ENCODE data around the gene ABCB6.
A peak's percentile ranks its signal among the peaks of the same experiment; 100 is the strongest.
"Not testable (repeated sequence)": the region's sequence is repeated elsewhere in the genome, so short reads cannot be mapped to it uniquely, and the experiment has no call there.

Gene ABCB6

DNA sequence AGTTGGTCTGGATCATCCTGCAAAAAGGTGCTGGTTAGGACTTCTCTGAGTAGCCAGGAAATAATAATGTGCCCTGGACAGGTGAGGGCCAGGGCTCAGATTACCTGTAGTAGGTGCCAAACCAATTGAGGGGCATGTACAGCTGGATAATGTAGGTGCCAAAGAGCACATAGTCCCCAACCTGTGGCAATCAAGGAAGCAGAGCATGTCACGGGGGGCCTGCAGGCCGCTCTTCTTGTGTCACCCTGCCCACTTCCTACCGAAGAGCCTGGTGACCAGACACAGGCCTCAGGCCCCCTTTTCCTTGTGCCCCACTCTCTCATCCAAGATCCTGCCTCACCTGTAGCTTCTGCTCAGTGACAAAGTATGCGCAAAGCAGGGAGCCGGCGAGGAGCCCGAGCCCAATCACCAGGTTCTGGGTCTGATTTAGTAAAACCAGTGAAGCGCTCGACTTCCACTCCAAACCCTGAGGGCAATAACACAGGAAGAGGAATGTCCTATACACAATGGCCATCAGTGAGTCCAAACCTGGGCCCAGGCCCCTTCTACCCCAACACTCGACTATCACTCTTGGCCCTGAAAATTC lies 5.2 kb downstream of the ABCB6 start:
- DNase-seq (ENCODE audit: low read depth in 3 of 3): no peak

DNA sequence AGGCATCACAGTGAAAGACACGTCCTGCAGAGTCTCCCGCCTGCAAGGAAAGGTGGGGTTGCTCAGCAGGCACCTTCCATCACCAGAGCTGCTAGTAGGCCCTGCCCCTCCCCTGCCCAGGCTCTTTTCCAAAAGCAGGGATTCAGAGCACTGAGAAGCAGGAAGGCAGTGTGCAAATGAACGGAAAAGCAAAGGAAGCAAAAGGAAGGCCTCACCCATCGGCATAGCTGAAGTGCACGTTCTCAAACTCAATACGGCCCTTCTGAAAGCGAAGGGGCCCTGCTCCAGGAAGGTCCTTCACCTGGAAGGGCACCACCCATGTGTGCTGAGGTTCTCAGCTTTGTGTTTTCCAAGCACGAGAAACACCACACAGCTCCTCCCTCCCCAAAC lies 5.7 kb downstream of the ABCB6 start:
- DNase-seq (ENCODE audit: low read depth in 3 of 3): no peak

DNA sequence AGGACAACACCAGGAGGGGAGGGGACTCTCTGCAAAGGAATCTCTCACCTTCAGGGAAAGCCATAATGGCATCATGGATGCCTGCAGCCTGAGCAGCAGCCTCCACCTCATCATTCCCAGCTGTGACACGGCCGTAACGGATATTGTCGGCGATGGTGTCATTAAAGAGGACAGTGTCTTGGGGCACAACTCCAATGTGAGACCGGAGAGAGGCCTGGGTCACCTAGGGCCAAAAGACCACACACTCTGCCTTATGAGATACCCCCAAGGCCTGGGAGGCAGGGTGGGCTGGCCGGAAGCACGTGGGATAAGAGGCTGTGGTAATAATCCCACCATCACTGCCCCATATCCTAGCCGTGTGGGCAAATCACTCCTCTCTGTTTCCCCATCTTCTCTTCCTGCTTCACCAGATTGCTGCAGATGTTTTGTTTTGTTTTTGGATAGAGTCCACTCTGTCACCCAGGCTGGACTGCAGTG lies 7.8 kb downstream of the ABCB6 start:
- no peak for DNase-seq (ENCODE audit: low read depth in 3 of 3)

DNA sequence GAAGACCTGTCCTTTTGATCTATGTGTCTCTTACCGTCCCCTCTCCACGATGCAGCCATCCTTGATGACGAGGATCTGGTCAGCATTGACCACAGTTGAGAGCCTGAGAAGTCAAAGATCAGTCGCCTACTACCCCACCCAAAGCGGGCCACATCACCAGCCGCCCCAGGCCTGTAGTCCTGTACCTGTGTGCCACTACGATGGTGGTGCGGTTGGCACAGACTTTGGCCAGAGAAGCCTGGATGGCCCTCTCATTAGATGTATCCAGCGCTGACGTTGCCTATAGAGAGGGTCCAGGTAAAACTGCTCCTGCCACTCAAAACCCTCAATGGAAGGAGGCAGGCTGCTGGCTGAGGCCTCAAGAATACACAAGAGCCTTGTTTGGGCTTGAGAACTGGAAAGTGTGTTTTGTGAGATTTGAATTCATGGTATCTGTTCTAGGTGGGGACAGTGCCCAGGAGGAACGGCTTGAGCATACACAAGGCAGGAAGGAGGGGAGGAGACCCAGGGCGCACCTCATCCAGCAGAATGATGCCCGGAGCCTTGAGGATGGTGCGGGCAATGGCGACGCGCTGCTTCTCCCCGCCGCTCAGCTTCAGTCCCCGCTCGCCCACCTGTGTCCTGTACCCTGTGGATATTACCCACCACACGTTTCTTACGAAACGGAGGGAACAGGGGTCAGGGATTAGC lies 8.4 kb downstream of the ABCB6 start:
- no peak for DNase-seq (ENCODE audit: low read depth in 3 of 3)

DNA sequence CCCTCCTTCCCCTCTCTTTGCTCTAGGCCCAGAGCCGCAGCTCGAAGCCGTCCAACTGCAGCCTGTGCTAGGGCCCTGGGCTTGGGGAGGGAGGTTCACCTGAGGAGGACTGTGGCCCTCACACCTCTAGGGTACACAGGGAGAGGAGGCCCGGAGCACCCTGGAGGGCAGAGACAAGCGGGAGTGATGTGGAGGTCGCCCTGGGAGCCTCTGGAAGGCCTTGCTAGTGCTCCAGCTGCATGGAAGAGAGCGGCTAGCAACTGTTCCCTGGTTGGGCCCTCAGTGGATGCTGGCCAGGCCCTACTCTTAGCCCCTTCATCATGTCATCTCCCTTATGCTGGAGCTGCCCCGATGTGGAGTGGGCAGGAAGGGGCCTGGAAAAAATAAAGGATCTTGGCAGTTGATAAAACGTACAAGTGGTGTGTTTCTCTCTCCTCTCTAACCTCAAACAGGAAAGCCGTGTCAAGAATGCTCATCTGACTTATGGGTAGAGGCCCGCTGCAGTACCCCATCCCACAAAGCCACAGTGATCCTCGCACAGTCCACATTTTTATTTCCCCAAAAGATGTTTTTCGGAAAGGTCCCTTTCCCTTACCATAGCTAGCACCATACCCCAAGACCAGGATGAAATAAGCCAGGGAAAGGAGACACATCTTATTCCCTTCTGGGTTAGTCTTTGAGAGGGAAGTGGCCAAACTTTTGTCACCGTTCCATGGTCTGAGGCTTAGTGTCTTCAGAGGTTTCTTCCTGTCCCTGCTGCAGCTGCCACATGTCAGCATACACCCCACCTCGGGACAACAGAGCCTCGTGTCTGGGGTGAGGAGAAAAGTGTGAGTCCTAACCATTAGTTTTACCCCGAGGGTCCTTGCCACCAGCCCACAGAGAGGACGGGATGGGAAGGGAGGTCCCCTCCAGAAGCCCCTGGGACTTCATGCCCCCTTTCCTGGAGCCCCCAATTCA lies 9.2 kb downstream of the ABCB6 start:
- DNase-seq (ENCODE audit: low read depth in 3 of 3): no peak

DNA sequence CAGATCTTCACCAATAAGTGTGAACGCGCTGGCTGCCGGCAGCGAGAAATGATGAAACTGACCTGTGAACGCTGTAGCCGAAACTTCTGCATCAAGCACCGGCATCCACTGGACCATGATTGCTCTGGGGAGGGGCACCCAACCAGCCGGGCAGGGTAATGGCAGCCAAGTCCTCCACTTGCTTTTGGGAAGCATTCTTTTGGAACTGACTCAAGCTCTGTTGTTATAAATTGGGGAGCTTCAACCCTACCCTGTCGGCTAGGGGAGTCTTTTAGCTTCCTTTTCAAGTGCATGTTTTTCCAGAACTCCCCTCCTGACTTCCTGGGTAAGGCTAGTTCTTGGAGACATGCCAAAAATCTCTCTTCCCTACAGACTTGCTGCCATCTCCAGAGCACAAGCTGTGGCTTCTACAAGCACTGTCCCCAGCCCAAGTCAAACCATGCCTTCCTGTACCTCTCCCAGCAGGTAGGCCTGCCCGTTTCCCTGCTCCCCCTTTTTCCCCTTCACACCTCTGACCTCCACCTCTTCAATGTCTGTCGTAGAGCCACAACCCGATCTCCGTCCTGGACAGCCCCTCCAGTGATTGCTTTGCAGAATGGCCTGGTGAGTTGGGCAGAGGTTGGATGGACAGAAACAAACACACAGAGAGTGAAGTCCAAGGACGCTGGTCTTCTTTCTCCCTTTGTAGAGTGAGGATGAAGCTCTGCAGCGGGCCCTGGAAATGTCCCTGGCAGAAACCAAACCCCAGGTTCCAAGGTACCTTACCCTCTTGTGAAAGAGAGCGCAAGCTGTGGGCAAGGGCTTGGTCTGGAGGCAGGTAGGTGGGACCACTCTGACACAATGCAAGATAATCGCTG lies 10.6 kb downstream of the ABCB6 start:
- DNase-seq (ENCODE audit: low read depth in 3 of 3): no peak

DNA sequence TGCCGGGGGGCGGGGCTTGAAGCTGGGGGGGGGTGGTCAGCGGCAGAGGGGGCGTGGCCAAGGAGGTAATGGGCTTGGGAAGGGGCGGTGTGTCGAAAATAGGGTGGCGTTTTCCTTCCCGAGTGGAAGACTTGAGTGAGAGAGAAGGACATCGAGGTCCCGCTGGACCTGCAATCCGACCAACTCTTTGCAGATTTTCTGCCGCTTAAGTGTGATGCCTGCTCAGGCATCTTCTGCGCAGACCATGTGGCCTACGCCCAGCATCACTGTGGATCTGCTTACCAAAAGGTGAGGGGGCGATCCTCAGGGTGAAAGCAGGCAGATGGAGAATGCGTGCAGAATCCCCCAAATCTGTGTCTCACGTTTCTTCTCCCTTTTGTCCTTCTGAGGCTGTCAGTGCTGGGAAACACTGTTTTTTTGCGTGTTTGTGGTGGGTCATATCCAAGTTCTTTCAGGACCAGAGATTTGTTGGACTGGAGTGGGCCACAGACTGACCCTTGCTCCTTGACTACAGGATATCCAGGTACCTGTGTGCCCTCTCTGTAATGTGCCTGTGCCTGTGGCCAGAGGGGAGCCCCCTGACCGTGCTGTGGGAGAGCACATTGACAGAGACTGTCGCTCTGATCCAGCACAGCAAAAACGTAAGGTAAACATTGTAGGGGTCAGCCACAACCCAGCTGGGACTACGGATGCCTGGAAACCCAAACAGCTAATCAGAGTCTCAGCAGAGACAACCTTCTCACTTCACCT lies 11.4 kb downstream of the ABCB6 start:
- DNase-seq (ENCODE audit: low read depth in 3 of 3): no peak

DNA sequence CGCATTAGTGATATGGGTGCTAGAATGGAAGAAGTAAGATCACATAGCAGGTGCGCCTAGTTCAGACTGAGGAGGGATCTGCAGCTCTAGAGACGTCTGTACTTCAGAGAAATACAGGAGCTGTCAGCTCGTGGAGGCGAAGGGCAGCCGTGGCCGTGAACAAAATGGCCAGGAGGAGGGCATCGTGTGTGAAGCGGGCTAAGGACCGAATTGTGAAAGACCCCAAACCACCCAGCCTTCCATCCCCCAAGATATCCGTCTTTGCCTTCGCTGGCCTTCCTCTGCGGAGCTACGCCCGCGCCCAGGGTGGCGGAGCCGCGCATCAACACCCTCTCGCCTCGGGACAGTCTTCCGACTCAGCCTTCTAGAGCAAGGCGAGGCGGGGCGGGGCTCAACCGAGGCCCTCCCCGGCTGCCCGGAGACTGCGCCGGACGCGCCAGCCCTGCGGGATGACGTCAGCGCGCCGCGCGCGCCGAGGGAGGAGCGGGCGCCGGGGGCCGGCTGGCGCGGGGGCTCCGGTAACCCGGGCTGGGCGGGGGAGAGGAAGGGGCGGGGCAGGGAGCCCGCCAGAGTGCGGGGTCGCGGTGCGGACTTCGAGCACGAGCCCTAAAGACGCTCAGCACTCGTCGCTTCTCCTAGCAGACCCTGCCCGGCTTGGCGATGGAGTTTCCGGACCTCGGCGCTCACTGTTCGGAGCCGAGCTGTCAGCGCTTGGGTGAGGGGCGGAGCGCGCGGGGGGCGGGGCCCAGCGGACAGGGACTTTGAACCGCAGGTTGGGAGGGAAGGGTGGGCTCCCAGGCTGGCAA lies 12.2 kb downstream of the ABCB6 start, which contains the start of gene ZFAND2B:
TSS of gene ZFAND2B (plus strand) at position 455 of the 806 bp plus-strand sequence. CDS start at position 661, 206 bp downstream.
- peak; percentile 88 to 96 (median 91) for DNase-seq (ENCODE audit: low read depth in 3 of 3)

DNA sequence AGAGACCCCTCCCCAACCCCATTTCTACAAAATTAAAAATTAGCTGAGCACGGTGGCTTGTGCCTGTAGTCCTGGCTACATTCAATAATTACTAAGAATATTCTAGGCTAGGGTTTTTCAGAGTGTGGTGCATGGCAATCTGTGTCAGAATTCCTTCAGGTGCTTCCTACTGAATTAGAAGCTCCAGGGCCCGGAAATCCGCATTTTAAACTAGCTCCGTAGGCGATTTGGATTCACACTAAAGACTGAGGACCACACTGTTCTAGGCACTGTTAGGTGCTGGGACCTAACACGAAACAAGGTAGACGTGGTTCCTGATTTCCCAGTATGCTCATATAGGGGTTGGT lies 12.8 kb downstream of the ABCB6 start:
- no peak for DNase-seq (ENCODE audit: low read depth in 3 of 3)

DNA sequence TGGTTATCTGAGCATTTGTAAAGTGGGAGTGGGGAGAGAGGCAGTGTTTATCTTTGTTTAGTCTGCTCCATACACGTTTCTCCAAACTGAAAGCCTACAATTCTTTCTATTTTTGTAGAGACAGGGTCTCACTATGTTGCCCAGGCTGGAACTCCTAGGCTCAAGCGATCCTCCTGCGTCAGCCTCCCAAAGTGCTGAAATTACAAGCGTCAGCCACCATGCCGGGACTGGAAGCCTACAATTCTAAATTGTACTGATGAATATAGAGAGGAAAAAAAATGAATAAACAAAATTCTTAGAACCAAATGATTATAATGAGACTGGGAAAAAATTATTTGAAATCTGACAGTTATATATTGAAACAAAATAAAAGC lies 13.6 kb downstream of the ABCB6 start:
- no peak for DNase-seq (ENCODE audit: low read depth in 3 of 3)

DNA sequence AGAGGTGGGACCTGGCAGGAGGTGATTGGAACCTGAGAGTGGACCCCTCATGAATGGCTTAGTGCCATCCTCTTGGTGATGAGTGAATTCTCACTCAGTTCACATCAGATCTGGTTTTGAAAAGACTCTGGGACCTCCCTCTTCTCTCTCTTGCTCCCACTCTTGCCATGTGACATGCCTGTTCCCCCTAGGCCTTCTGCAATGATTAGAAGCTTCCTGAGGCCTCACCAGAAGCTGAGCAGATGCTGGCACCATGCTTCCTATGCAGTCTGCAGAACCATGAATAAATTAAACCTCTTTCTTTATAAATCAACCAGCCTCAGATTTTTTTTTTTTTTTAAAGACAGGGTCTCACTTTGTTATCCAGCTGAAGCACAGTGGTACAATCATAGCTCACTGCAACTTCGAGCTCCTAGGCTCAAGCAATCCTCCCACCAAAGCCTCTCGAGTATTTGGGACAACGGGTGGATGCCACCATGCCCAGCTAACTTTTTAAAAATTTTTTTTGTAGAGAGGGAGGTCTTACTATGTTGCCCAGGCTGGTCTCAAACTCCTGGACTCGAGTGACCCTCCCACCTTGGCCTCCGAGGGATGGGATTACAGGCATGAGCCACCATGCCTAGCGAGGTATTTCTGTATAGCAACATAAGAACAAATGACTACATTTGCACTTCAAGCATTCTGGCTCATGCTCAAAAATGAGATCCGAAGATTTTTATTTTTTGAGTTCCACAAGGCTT lies 14.2 kb downstream of the ABCB6 start:
- DNase-seq (ENCODE audit: low read depth in 3 of 3): no peak

DNA sequence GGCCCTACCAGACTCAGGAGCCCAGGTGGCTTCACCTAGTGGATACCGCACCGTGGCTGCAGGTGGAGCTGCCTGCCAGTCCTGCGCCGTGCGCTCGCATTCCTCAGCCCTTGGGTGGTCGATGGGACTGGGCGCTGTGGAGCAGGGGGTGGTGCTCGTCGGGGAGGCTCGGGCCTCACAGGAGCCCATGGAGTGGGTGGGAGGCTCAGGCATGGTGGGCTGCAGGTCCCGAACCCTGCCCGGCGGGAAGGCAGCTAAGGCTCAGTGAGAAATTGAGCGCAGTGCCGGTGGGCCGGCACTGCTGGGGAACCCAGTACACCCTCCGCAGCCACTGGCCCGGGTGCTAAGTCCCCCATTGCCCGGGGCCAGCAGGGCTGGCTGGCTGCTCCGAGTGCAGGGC lies 17.4 kb downstream of the ABCB6 start:
- DNase-seq (ENCODE audit: low read depth in 3 of 3): not testable (repeated sequence)

DNA sequence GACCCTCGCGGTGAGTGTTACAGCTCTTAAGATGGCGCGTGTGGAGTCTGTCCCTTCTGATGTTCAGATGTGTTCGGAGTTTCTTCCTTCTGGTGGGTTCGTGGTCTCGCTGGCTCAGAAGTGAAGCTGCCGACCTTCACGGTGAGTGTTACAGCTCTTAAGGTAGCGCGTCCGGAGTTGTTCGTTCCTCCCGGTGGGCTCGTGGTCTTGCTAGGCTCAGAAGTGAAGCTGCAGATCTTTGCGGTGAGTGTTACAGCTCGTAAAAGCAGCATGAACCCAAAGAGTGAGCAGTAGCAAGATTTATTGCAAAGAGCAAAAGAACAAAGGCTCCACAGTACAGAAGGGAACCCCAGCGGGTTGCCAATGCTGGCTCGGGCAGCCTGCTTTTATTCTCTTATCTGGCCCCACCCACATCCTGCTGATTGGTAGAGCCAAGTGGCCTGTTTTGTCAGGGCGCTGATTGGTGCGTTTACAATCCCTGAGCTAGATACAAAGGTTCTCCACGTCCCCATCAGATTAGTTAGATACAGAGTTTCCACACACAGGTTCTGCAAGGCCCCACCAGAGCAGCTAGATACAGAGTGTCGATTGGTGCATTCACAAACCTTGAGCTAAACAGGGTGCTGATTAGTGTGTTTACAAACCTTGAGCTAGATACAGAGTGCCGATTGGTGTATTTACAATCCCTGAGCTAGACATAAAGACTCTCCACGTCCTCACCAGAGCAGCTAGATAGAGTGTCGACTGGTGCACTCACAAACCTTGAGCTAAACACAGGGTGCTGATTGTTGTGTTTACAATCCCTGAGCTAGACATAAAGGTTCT lies 18.0 kb downstream of the ABCB6 start:
- not testable (repeated sequence) for DNase-seq (ENCODE audit: low read depth in 3 of 3)

DNA sequence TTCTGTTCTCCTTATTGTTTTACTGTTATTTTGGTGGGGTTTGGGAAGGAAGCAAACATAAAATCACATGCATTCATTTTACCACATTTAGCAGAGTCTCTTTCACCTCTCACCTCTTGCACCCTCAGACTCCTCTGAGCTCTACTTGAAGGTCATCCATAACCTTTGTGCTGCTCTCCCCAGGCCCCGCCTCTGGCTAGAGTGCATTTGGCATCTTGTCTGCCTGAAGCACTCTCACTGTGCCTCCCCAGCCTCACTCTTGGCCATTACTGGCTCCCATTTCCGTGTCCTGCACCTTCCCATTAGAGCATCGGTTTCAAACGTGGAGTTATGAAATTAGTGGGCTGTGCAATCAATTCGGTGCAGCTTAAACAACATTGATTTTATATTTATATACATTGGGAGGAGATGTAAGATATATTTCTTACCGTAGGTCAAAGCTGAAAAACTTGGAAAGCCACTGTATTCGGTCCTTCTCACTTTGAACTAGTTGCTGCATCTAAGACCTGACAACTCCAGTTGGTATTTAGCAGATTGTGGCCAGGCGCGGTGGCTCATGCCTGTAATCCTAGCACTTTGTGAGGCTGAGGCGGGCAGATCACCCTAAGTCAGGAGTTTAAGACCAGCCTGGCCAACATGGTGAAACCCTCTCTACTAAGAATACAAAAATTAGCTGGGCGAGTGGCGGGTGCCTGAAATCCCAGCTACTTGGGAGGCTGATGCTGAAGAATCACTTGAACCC lies 19.1 kb downstream of the ABCB6 start:
- DNase-seq (ENCODE audit: low read depth in 3 of 3): no peak

DNA sequence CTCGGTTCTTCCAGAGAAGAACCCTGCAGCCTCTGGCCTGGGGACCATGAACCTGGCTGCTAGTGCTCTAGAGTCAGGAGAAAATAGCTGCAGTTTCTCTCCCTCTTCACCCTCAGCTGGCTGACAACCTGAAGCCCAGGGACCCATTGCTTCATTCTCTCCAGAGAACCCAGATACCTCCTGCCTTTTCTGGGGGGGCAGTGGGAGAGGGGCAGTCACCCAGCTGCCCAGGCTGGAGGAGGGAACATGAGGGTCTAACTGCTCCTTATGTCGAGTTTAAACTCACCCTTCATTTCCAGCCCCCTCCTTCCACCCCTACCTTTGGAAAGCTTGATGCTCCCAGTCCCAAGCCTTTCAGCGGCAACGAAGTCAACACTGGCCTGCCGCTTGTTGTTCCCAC lies 19.8 kb downstream of the ABCB6 start:
- DNase-seq (ENCODE audit: low read depth in 3 of 3): no peak

DNA sequence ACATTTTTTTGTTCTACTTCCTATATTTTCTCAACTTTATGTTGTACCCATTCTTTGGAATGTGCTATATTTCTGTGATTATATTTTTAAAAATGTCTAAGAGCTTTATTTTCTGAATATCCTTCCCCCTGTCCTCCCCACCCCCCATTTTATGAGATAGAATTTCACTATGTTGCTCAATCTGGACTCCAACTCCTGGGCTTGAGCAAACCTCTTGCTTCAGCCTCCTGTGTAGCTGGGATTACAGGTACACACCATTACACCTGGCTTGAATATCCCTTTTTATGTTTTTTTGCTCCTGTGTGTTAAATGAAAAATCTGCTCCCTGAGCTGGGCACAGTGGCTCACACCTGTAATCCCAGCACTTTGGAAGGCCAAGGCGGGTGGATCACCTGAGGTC lies 21.4 kb downstream of the ABCB6 start:
- DNase-seq (ENCODE audit: low read depth in 3 of 3): no peak

DNA sequence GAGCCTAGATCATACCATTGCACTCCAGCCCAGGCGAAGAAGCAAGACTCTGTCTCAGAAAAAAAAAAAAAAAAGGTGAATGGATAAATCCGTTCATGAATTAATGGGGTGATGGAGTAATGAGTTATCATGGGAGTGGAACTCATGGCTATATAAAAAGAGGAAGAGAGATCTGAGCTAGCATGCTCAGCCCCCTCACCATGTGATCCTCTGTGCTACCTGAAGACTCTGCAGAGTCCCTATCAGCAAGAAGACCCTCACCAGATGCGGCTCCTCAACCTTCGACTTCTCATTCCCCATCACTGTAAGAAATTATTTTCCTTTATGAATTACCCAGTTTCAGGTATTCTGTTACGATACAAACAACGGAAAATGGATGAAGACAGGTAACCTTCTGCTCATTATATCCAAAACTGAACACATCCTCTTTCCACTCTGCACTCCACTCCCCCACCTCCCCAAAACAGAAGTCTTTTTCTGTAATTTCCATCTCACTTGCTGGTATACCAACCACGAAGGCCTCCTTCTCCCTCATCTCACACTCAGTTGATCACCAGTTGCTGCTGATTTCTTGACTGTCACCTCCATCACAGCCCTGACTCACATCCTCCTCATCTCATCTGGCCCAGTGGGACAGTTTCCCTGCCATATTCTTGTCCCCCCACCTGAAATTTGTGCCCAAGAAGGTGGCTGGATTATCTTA lies 31.9 kb downstream of the ABCB6 start:
- peak in 1 of 3 donors; percentile 30 for DNase-seq (ENCODE audit: low read depth in 3 of 3)

Measured in stimulated activated CD4-positive, alpha-beta T cell treated with anti-CD3 and anti-CD28 coated beads, TNF-alpha, amount 100 ng/mL, for 48 hours (primary cell).